ENCODE measurements around the gene DTX3.
"Not testable (repeated sequence)": the region's sequence is repeated elsewhere in the genome, so short reads cannot be mapped to it uniquely, and the experiment has no call there.

DTX3 gene

DNA sequence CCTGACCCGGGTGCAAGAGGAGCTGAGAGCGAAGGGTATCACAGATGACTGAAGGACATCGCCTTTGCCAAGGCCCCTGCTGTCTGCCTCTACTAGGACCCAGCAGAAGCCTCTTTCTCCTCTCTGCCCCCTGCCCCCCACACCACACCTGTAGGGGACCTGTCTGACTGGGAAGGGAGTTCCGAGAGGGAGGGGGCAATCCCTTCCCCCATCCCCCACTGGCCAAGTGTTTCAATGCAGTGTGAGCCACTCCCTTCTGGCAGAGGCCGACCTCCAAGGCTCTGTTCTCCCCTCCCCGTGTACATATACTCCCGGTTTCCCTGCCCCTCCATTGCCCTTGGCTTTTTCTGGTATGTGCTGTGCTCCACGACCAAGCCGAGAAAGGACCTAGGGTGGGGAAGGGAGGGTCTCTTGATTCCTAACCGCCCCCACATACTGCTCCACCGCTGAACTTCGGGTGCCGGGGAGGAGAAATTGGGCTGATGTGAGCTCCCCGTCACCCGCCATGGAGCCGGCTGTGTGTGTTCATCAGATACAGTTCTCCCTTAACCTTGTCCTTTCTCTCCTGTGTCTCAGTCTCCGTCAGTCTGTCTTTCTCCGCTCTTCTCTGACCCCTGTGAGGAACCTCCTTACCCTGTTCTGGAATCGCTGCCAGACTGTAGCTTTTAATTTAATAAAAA lies 4.6 kb downstream of the DTX3 start:
- no peak for DNase-seq

DNA sequence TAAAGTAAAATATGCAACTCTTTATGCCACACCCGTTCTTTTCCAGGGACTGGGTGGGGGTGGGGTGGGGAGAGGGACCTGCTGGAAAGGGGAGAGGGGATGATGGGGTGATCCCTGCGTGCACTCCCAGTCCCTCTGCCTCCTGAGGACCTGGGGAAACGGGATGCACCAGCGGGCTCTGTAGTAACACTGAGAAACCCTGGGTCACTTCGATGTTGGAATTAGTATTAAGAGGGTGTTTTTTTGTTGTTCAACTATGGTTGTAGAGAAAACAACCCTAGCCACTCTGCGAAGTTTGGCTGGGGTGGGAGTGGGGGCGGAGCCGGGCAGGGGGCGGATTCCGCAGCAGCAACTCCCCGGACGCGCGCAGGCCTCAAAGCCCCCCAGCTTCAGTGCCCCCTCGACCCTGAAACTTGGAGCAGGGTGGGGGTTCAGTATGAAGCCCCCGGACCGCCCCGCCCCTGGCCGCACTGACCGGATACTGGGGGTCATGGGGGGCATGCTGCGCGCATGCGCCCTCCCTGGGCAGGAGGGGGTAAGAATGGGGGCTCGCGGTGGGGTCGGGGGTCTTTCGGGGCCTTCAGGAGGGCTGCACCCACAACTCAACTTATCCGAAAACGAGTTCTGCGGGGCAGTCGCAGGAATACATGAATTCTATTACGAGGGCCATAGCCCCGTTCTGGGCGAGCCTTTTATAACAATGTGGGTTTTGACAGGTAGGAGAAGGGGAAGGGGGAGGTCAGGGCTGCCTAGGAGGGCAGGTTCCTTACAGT lies 5.3 kb downstream of the DTX3 start:
- DNase-seq, result no peak

DNA sequence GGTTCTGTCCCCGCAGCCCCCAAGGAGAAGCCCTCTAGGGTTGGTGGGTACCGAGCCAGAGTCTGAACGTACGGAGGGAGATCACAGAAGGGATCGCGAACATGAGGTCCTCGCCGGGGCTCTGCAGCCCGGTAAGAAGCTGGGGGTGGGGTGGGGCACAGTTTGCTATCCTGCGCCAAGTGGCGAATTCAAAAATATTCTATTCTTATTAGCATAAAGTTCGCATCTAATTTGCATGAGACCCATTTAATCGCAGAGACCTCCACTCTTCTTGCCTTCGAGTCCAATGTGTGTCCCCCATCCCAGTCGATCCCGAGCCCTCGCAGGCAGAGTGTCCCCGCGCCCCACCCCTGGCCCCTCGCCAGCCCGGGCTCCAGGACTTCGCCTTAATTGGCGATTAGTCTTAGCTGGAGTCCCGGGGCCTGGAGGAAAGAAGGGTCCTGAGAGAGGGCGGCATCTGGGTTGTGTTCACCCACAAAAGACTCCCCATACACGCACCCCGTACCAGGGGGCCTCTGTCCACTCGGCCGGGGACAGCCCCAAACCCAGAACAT lies 6.0 kb downstream of the DTX3 start:
- DNase-seq, result no peak

DNA sequence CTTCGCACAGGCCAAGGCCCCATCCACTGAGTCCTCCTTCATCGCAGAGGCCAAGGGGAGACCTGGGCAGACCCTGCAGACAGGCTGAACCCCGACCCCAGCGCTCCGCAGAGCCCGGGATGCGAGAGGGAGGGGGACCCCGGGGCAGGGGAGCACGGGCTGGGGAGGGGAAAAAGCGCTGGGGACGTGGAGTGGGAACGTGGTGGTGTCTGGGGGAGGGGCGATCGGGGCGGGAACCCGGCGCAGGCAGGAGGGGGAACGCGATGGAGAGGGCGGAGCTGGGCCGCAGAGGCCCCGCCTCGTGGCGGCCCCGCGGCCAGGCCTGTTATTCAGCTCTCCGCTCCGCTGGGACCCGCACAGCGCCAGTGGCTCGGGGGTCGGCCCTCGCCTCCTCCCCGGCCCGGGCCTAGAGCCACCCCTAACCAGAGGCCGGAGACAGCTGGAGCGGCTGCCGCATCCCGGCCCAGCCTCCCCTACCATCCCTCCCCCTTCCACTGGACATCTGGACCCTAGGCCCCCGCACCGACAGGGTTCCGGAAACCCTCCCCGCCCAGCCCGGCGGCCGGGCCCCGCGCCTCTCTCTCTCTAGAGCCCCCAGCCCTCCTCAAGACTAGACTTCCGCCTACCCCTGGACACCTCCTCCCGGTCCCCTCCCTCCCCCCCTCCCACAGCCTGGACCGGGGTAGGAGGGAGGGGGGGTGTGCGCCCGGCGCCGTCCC lies 6.6 kb downstream of the DTX3 start, which contains the start of gene ARHGEF25:
TSS of gene ARHGEF25 (plus strand) at position 328 of the 719 bp plus-strand sequence. CDS start 460 bp downstream, outside the sequence.
- DNase-seq, result peak; percentile 56

DNA sequence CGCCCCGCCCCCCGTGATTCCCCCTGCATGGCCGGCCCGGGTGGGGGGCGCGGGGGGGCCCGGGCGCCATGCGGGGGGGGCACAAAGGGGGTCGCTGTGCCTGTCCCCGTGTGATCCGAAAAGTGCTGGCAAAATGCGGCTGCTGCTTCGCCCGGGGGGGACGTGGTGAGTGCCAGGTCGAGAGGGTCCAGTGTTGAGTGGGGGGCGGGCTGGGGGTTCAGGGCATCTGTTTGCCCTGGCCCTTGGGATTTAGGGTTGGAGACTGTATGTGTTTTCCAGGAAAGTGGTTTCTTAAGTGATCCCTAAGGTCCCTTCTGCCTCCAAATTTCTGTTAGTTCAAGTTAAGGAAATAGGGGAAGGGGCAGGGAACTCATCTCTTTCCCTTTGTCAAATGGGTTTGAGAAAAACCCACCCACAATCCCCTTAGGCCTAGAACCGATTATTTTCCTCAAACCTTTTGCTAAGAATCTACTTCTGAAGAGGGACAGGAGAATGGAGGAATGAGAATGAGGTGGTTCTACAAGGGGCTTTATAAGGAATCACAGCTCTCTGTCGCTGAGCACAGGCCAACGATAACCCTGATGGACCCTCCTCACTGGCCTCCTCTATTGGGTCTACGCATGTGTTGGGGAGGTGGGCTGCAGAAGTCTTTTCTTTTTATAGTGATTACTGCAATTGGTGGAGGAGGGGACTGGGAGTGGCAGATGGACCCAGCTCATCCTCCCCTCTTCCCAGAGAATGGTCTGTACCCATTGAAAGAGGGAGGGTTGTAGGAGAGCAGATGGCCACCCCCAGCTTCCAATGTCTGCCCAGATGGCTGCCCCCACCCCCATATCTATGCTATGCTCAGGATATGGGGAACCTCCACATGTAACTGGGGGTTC lies 7.4 kb downstream of the DTX3 start:
- DNase-seq, result no peak

DNA sequence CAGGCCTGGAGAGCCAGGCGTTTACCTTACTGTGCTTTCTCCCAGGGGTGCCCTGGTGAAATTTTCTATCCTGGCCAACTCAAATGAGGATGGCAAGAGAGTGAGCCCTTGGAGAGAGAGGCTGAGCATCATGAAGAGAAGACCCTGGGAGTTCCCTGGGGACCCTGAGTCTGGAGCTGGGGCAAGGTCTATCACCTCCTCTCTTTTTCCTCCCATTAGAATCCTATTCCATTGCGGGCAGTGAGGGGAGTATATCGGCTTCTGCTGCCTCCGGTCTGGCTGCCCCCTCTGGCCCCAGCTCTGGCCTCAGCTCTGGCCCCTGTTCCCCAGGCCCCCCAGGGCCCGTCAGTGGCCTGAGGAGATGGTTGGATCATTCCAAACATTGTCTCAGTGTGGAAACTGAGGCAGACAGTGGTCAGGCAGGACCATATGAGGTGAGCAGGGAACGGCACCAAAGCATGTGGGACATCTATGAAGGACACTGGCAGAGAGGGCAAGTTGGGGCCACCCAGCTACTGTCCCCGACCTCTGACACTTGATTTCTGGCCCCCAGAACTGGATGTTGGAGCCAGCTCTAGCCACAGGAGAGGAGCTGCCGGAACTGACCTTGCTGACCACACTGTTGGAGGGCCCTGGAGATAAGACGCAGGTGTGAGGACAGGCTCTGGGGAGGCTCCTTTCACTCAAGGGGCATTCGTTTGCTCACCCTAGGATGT lies 8.2 kb downstream of the DTX3 start:
- no peak for DNase-seq

DNA sequence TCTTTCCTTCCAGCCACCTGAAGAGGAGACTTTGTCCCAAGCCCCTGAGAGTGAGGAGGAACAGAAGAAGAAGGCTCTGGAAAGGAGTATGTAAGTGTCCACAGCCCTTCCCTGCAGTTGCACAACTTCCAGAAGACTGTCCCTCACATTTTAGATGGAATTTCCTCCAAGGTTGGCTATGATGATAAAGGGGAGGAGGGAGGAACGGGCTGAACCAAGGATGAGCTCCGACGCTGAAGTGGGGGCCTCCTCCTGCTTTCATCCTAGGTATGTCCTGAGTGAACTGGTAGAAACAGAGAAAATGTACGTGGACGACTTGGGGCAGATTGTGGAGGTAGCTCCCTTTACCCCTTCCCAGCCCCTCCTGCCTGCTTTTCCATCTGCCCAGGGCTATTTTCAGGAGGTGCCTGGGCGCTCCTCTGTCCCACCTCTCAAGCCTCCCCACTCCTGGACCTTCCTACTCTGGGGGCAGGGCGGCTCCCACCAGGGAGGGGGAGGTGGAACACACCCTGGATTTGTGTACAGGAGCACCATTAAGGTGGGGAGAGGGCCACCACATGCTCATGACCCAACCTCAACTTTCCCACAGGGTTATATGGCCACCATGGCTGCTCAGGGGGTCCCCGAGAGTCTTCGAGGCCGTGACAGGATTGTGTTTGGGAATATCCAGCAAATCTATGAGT lies 8.9 kb downstream of the DTX3 start:
- DNase-seq, result no peak

DNA sequence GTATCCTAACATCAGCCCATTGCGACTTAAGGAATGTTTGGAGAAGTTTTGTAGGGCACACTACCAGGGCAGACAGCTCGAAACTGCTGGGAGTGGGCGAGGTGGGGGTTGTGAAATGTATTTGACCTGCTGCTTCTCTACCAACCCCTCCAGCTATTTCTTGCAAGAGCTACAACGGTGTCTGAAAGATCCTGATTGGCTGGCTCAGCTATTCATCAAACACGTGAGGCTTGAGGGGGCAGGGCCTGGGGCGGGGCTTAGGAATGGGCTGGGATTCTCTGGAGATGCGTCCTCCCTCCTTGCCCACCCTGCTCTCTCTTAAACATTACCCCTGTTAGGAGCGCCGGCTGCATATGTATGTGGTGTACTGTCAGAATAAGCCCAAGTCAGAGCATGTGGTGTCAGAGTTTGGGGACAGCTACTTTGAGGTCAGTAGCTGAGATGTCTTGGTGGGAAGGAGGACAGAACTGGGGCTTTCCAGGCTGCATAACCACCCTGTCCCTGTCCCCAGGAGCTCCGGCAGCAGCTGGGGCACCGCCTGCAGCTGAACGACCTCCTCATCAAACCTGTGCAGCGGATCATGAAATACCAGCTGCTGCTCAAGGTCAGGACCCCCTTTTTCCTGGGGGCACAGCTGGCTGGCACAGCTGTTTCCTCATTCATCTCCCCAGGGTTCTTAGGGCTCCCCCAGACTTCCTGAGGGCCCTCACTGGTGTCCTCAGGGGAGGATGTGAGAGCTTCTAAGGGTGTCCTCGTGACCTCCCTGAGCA lies 9.7 kb downstream of the DTX3 start:
- no peak for DNase-seq

DNA sequence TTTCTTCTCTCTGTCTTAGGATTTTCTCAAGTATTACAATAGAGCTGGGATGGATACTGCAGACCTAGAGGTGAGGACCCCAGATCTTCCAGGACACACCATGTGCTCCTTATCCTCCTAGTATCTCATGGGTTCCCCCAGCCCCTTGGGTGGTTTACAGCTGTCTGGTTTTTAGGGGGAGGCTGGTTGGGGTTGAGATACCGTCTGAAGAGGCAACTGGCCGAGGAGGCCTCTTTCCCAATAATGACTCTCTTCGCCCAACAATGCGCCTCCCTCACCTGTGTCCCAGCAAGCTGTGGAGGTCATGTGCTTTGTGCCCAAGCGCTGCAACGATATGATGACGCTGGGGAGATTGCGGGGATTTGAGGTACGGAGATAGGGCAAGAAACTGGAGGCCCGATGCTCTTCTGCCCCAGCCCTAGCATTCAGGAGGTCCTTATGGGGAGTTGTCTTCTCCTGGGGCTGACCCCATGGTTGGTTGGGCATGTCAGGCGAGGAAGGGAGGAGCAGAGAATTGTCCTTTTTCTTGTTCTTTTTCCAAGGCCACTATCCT lies 10.4 kb downstream of the DTX3 start:
- DNase-seq, result no peak

DNA sequence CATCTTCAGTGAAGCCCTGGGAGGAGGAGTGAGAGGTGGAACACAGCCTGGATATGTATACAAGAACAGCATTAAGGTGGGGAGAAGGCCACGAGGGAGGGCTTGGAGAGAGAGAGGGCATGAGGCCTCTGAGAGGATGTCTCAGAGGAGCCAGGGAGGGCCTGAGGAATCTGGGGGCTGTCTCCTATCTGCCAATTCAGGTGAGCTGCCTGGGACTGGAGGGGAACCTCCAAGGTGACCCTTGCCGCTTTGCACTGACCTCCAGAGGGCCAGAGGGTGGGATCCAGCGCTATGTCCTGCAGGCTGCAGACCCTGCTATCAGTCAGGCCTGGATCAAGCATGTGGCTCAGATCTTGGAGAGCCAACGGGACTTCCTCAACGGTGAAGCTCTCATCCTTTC lies 11.0 kb downstream of the DTX3 start:
- DNase-seq, result no peak

DNA sequence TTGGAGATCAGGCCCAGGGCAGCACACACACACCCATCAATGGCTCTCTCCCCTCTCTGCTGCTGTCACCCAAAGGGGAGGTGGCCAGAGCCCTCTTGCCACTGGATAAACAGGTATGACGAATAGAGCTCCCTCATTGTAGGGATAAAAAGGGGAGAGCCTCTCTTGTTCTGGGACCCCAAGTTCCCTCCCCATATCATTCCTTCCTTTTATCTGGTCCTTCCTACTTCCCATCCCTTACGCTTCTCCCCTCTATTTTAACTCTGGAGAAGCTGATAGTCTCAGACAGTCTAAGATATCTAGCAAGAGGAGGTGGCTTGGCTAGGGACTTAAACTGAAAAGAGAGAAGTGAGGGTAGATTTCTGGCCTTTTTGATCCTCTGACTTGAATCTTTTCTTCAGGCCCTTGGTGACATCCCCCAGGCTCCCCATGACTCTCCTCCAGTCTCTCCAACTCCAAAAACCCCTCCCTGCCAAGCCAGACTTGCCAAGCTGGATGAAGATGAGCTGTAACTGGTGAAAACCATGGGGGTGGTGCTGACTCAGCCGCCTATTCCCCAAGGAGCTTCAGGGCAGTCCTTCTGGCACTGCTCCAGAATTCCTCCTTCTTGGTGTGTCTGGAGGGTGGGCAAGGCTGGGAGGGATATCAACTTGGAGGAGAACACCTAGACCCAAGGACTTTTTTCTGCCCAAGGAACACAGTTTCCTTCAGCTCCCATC lies 11.9 kb downstream of the DTX3 start:
- no peak for DNase-seq

DNA sequence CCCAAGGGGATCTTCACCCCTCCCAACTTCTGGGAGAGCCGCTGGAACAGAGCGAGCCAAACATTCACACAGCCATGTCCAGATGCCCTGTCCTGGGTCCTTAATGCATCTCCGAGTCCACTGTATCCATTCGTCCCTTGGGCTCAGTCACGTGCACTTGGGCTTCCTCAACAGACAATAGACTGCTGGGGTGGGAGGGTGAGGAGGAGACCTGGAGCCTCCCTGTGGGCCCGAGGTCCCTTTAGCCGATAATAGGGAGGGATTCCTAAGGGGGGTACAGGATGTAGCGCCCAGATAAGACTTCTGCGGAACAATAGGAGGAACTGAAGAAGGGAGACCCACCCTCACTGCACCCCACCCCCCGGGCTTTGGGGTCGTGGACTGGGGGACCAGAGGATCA lies 13.3 kb downstream of the DTX3 start:
- DNase-seq, result no peak

DNA sequence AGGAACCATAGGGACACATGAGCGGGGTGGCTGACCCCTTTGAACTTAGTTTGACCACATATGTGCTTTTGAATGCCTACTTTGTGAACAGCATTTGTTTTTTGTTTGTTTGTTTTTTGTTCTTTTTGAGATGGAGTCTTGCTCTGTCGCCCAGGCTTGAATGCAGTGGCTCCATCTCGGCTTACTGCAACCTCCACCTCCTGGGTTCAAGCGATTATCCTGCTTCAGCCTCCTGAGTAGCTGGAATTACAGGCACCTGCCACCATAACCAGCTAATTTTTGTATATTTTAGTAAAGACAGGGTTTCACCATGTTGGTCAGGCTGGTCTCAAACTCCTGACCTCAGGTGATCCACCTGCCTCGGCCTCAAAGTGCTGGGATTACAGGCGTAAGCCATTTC lies 13.8 kb downstream of the DTX3 start:
- not testable (repeated sequence) for DNase-seq

DNA sequence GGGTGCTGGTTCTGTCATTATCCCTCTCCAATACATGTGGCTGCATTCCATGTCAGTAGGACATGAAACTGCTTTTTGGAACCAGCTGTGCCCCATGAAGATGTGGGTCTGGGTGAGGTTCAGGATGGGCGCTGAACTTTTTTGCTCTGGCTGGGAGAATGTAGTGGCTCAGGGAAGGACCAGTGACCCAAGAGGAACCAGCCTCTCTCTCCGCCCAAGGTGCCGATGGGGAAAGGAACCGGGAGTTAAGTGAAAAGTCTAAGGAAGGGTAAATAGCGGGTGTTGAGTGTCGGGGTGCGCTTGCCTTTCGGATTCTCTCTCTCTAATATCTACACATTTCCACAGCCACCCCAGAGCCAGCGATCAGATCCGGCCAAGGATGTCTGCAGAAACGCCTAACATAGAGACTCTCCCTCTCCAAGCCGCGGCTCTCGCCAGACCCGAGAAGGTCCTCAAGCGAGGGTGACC lies 14.4 kb downstream of the DTX3 start:
- DNase-seq, result no peak

DNA sequence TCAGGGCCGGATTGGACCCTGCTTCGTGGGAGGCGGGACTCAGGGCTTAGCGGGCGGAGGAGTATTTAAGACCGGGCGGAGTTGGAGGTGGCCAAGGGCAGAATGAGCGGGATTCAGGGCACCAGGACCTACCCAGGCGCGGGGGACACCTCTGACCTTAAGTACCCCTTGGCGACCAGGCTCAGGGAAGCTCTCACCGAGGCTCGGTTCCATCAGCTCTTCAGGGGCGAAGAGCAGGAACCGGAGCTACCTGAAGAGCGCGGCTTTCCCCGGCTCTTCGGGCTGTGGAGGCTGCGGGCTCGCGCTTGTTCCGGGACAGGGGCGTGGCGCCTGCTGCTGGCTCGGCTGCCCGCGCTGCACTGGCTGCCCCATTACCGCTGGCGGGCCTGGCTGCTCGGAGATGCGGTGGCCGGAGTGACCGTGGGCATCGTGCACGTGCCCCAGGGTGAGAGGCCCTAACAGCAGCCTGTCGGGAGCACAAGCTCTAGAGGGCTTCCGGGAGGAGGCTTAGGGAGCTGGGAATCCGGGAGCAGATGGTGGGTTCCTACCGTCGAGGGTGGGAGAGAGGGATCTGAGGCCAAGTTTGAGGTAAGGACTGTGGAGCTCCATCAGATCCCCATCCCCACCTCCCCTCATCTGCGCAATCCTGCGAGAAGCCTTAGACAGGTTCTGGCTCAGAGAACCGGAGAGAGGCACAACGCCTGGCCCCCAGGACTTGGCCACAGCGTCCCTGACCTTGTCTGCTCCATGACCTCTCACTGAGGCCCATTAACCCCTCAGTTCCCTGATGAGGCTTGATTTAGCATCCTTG lies 15.0 kb downstream of the DTX3 start:
- no peak for DNase-seq

DNA sequence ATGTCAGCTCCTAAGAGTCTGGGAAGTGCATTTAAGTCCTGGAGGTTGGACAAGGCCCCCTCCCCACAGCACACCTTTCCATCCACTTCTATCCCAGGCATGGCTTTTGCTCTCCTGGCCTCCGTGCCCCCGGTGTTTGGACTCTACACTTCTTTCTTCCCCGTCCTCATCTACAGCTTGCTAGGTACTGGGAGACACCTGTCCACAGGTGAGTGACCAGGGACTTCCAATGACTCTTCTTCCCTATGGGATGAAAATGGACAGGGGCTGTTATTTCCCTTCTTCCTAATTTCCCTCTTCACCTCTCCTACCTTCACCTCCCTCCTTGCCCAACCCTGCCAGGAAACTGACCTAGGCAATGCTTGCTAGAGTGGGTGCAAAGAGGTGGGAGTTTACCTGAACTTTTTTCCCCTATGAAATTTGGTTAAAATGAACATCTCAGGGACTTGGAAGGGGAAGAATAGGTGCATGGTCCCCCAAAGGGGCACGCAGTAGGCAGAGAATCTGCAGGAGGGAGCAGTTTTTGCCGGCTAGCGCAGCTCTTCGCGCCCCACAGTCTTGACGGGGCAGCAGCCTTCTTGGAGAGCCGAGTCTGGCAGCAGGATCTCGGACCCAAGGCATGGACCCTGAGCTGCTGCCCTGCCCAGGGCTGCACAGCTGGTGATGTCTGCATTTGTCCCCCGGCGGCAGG lies 15.8 kb downstream of the DTX3 start:
- no peak for DNase-seq

DNA sequence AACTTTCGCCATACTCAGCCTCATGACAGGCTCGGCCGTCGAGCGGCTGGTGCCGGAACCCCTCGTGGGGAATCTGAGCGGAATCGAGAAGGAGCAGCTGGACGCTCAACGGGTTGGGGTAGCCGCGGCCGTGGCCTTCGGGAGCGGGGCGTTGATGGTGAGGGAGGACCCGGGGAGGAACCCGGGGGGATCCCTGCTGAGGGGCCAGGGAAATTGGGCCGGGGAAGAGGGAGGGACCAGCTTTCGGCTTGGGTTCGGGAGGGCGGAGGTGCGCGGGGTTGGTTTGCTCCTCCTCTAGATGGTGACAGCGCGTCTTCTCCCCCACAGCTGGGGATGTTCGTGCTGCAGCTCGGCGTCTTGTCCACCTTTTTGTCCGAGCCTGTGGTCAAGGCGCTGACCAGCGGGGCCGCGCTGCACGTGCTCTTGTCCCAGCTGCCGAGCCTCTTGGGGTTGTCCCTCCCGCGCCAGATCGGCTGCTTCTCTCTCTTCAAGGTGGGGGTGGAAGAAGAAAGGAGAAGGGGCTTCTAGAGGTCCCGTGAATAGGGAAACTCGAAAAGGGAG lies 16.4 kb downstream of the DTX3 start:
- DNase-seq, result no peak
